ENCODE results near the gene PEX7.
"Not testable (repeated sequence)": the region's sequence is repeated elsewhere in the genome, so short reads cannot be mapped to it uniquely, and the experiment has no call there.

Gene PEX7

GRCh38 chr6:136840276-136841001 lies 18.0 kb downstream of the PEX7 start:
- no peak for DNase-seq (ENCODE audit: low read depth in 2 of 3, low spot score in 1 of 3)

GRCh38 chr6:136843210-136843609 lies 20.8 kb downstream of the PEX7 start:
- DNase-seq (ENCODE audit: low read depth in 2 of 3, low spot score in 1 of 3): no peak

- peak in 2 of 3 donors; percentile 11 to 27 for DNase-seq (ENCODE audit: low read depth in 2 of 3, low spot score in 1 of 3)
These were observed 23.7 kb downstream of the PEX7 start for GRCh38 chr6:136846046-136846445.

GRCh38 chr6:136846477-136846876 lies 24.1 kb downstream of the PEX7 start:
- DNase-seq (ENCODE audit: low read depth in 2 of 3, low spot score in 1 of 3): not testable (repeated sequence)

GRCh38 chr6:136849979-136850563 lies 27.7 kb downstream of the PEX7 start:
- DNase-seq (ENCODE audit: low read depth in 2 of 3, low spot score in 1 of 3): not testable (repeated sequence)

DNA sequence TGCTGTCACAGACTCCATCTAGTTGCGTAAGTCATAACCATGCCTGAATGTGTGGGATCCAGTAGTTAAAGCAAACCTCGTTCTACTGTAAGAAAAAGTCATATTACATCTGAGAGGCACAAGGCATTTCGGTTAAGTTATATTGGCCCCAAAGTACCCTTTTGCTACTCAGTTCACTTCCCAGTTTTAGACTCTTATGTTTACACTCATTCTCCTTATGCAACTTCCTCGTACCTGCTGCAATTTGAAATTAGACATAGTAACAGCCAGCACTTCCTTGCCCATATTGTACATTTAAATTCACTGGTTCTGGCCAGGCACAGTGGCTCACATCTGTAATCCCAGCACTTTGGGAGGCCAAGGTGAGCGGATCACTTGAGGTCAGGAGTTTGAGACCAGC lies 37.0 kb downstream of the PEX7 start:
- no peak for DNase-seq (ENCODE audit: low read depth in 2 of 3, low spot score in 1 of 3)

DNA sequence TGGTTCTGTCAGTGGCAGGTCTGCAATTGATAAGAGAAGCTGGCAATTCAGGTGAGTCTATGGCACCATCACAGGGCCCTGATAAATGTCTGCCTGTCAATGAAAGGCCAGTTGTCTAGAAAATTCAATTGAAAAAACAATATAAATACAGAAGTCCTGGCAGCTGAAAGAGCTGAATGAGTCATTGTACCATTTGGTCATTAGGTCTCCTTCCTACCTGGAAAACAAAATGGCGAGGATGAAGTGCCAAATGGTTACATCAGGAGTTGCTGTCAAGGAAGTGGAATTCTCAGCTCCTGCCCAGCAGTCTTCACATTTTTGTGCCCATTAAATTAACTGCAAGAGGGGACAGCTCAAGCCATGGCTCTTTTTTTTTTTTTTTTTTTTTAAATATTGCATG lies 37.7 kb downstream of the PEX7 start:
- DNase-seq (ENCODE audit: low read depth in 2 of 3, low spot score in 1 of 3): no peak

GRCh38 chr6:136862662-136863061 lies 40.3 kb downstream of the PEX7 start:
- DNase-seq (ENCODE audit: low read depth in 2 of 3, low spot score in 1 of 3): no peak

DNA sequence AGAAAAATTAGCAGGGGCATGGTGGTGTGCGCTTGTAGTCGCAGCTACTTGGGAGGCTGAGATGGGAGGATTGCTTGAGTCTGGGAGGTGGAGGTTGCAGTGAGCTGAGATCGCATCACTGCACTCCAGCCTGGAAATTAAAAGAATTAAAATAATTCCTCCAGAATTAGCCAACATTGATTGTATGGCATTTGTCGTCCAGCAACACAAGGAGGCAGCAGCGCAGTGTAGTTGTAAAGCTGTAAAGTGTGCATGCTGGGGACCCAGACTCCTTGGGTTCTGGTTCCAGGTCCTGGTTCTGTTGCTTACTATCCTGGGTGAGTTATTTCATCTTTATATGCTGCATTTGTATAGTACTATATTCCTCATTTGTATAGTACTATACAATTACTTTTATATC lies 41.4 kb downstream of the PEX7 start:
- no peak for DNase-seq (ENCODE audit: low read depth in 2 of 3, low spot score in 1 of 3)

GRCh38 chr6:136864676-136865075 lies 42.3 kb downstream of the PEX7 start:
- DNase-seq (ENCODE audit: low read depth in 2 of 3, low spot score in 1 of 3): no peak

GRCh38 chr6:136866872-136867416 lies 44.6 kb downstream of the PEX7 start:
- DNase-seq (ENCODE audit: low read depth in 2 of 3, low spot score in 1 of 3): no peak

- DNase-seq (ENCODE audit: low read depth in 2 of 3, low spot score in 1 of 3): no peak
These were observed 47.1 kb downstream of the PEX7 start for GRCh38 chr6:136869451-136869850.

- DNase-seq (ENCODE audit: low read depth in 2 of 3, low spot score in 1 of 3): no peak
These were observed 51.4 kb downstream of the PEX7 start for GRCh38 chr6:136873748-136874147.

GRCh38 chr6:136876469-136876868 lies 54.1 kb downstream of the PEX7 start:
- DNase-seq (ENCODE audit: low read depth in 2 of 3, low spot score in 1 of 3): not testable (repeated sequence)

DNA sequence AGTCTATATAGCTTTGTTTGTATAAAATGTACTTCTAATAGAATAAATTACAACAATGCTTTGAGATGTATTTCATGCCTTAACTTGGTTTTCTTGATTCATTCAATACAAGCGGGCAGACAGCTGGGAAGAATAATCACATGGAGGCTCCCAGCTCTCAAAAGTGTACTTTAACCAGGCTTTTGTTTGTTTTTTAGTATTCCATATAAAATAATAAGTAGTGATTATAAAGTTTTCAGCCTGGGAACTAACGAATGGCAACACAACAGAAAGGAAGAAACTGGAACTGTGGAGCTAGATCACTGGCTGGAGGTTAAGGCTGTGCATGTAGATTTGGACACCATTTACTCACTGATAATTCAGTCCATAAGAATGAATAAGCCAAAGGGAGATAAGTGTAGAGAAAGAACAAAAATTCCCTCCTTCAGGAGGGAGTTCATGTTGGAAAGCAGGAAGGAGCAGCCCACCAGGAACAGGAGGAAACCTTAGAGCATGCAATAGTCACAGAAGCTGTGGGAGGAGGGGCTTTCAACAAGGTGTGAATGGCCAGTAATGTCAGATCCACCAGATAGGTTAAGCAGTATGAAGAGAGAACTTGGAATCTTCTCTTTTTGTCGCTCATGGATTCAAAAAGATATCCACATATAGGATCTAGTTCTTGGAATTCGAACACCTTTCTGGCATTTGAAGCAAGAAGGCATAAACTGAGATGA lies 58.5 kb downstream of the PEX7 start:
- DNase-seq (ENCODE audit: low read depth in 2 of 3, low spot score in 1 of 3): no peak

DNA sequence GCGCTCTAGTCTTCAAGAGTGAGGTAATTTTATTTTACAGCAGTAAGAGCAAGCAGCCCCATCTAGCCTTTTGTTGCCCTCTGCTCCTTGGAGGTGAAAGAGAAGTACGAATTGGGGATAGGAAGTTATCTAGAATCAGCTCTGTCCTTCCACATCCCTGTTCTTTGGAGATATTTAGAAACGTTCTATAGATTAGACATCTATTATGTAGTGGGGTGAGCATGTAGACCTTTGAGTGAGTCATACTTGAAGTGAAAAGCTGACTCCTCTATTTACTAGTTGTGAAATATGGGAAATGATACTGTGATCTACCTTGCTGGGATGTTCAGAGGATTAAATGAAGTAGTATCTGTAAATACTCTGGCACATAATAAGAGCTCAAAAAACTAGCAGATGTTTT lies 63.7 kb downstream of the PEX7 start:
- DNase-seq (ENCODE audit: low read depth in 2 of 3, low spot score in 1 of 3): no peak

DNA sequence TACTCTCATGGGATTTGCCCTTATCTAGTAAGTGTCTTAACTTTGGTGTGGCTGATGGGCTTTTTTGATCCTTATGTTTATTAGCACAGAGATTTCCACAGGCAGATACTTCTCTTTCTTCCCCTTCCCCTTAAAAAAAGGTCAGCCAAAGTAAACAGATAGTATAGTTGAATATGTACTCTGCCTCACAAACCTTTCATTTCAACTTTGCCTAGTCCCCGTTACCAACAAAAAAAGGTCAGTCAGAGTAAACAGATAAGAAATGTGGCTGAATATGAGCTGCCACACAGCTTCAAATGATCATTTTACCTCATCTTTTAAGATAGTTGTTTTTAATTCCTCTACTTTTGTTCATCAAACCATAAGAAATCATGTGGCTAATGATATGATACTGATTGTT lies 65.6 kb downstream of the PEX7 start:
- no peak for DNase-seq (ENCODE audit: low read depth in 2 of 3, low spot score in 1 of 3)

DNA sequence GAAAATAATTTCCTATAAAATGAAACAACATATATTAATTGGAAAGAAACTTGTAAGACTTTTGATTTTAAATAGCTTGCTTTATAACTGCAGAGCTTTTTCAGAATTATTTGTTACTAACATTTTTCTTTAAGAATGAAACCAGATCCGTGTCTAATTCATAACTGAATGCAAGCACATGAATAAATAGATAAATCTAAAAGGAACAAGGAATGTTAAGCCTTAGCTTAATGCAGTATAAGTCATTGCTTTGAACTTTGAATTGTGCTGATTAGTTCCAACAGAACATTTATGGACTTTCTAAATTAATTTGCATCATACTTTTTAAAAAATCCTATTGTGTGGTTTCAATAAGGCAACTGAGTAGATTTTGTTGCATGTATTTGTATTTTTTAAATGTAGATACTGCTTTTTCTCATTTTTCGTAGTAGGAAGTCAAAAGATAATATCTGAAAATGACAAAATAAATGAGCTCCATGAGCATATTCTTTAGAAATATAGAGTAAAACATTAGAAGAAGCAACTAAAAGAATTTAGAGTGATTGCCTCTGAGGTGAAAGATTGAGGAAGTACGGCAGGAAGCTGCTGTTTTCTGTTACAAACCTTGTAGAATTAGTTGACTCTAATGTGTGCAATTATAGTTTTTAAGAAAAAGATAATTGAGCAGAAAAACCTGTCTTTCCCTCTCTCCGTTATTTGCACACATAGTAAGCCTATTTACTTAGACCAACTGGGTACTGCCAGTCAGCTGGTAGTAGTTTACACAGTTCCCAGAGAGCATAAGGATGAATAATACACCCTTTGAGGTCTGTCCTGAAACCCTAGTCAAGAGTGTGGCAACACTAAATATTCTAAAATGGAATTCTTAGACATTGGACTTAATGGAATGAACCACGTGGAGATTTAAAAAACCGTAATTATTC lies 67.1 kb downstream of the PEX7 start:
- DNase-seq (ENCODE audit: low read depth in 2 of 3, low spot score in 1 of 3): no peak

- no peak for DNase-seq (ENCODE audit: low read depth in 2 of 3, low spot score in 1 of 3)
These were observed 67.9 kb downstream of the PEX7 start for GRCh38 chr6:136890194-136890839.

DNA sequence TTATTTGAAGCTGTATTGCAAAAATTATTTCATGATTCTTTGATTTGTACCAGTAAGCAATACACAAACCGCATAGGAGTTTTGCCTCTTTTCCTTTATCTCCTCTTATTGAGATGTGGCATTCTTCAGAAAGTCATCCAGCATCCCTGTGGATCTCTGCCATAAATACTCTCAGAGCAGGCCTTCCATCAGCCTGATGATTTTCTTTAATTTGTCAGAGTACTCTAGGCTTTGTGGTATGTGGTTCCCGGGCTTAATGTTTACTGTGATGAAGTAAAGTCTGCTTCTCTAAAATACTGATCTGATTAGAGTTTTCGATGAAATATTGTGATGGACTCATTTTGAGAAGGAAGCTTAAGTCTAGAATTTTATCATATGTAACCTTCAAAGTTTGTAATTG lies 68.6 kb downstream of the PEX7 start:
- DNase-seq (ENCODE audit: low read depth in 2 of 3, low spot score in 1 of 3): no peak

DNA sequence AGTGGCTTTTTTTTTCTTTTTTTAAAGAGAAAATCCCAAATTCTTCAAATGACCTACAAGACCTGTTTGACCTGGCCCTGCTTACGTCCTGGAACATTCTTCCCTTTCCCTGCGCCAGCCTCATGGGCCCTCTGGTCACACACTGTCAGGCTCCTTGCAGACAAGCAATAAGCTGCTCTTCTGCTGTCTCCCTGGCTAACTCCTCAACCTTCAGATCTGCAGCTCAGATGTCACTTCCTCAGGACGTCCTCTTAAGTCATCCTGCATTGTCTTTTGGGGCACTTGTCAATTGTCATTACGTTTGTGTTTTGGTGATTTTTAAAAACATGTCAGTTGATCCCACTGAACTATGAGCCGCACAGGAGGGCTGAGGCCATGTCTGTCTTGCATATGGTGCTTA lies 70.8 kb downstream of the PEX7 start:
- DNase-seq (ENCODE audit: low read depth in 2 of 3, low spot score in 1 of 3): no peak

Measured in stimulated activated CD4-positive, alpha-beta T cell treated with anti-CD3 and anti-CD28 coated beads, Interleukin-12 subunit alpha, Interleukin-12 subunit beta, amount 100 ng/mL, for 48 hours (primary cell).